ENCODE data around the gene KRT4. TPM values are rescaled to one million over a fixed set of nuclear protein-coding genes. Genes with fewer than 3 reads are reported as not detected.

Gene KRT4
- total RNA-seq, 1 experiment from 2014 or later: not detected

- peaks cover 5% of the 10 kb centered on the region; the same call in 1 of the 2 replicates for H3K4me1 ChIP-seq (ENCODE audit: insufficient read depth, low read length)
- no peak overlapping the region for H3K27ac Mint-ChIP-seq
- no peak overlapping the region for H3K18ac ChIP-seq (ENCODE audit: insufficient read length, low read depth, low read length)
- no peak overlapping the region for H2BK20ac ChIP-seq (ENCODE audit: low read depth, low read length, poor library complexity, severe bottlenecking)
- H3K23ac ChIP-seq (ENCODE audit: insufficient read length, low read depth, low read length): no peak overlapping the region
- no peak for TF ChIP-seq CTCF (conservative IDR thresholded peaks at IDR 0.05)
- no peak for DNase-seq
- H2BK5ac ChIP-seq (ENCODE audit: insufficient read length, low read length): no peak overlapping the region
- H2BK15ac ChIP-seq (ENCODE audit: low read depth, low read length): no peak overlapping the region
- H3K79me1 ChIP-seq (ENCODE audit: insufficient read depth, low read depth, low read length, poor library complexity, severe bottlenecking): no peaks in the 10 kb centered on the region
- no peaks in the 10 kb centered on the region for H3K9me3 ChIP-seq (ENCODE audit: control insufficient read depth, low read depth, low read length)
- H3K27ac ChIP-seq (ENCODE audit: insufficient read length, low read depth, low read length): no peak overlapping the region
- peaks cover 5 to 7% of the 10 kb centered on the region in 2 experiments; a peak in 3 of 4 replicates for H3K4me1 Mint-ChIP-seq
- H4K91ac ChIP-seq (ENCODE audit: insufficient read length, low read depth, low read length): no peak overlapping the region
- no peak overlapping the region for H3K4me3 Mint-ChIP-seq
- H3K36me3 Mint-ChIP-seq (ENCODE audit: insufficient read depth in 1 of 3, low read depth in 3 of 3): no peaks in the 10 kb centered on the region
- no peaks in the 10 kb centered on the region for H3K27me3 ChIP-seq (ENCODE audit: insufficient read depth, low read length)
- H2AFZ ChIP-seq (ENCODE audit: low read length): no peak overlapping the region
- no peak overlapping the region for H3T11ph ChIP-seq (ENCODE audit: low read length)
- no peak overlapping the region for H3K9ac ChIP-seq (ENCODE audit: extremely low read depth, insufficient read length, low read length)
- no peaks in the 10 kb centered on the region for H3K79me2 ChIP-seq (ENCODE audit: insufficient read depth, low read length)
- no peak overlapping the region for H2BK120ac ChIP-seq (ENCODE audit: low read depth, low read length, poor library complexity, severe bottlenecking)
- no peak overlapping the region for H2AK5ac ChIP-seq (ENCODE audit: insufficient read length, low read length)
- peaks cover 2% of the 10 kb centered on the region for H3K27me3 Mint-ChIP-seq (ENCODE audit: low read depth)
- H2BK12ac ChIP-seq (ENCODE audit: insufficient read length, low read depth, low read length): no peak overlapping the region
- no peaks in the 10 kb centered on the region for H4K20me1 ChIP-seq (ENCODE audit: control insufficient read depth, insufficient read depth, insufficient read length)
- no peaks in the 10 kb centered on the region for H3K23me2 ChIP-seq (ENCODE audit: insufficient read length, low read depth, low read length, poor library complexity, severe bottlenecking)
- no CpG with 5 or more reads among the region's 8 CpGs for WGBS (ENCODE audit: extremely low coverage, insufficient read length, low lambda C conversion rate)
- no peak overlapping the region for H4K5ac ChIP-seq (ENCODE audit: insufficient read length, low read depth, low read length)
- H3K56ac ChIP-seq (ENCODE audit: insufficient read length, low read depth, low read length): no peak overlapping the region
- no peaks in the 10 kb centered on the region for H3K9me3 Mint-ChIP-seq
- no peak overlapping the region for H3K4me2 ChIP-seq (ENCODE audit: insufficient read depth, insufficient read length, low read length)
- H3K4ac ChIP-seq (ENCODE audit: low read depth, low read length): no peak overlapping the region
- H3K14ac ChIP-seq (ENCODE audit: insufficient read depth, low read length): no peak overlapping the region
- H4K8ac ChIP-seq (replicated peaks; ENCODE audit: insufficient read length, low read depth, low read length): no peak overlapping the region
Observed at GRCh38 chr12:52829986-52830770, 16.3 kb upstream of the KRT4 start.

All from H9 (cell line).